Smooth muscle cell (in vitro differentiated cells): ENCODE measurements around the gene MAST1. TPM values are rescaled to one million over a fixed set of nuclear protein-coding genes. Genes with fewer than 3 reads are reported as not detected.

Source experiments
- DNase-seq: peaks from one replicate; lab custom pipeline; 2025; ENCODE audit not compliant: unreplicated experiment; lab: John Stamatoyannopoulos, UW
- H2AFZ ChIP-seq: fragments of 200-600 bp; sonication (generic); 2 replicates; pipeline ENCODE4 v1.6.0; 2016; ENCODE audit warnings: antibody characterized with exemption, low read depth, mild to moderate bottlenecking
- H3F3A ChIP-seq: fragments of 200-600 bp; sonication (generic); 2 replicates; pipeline ENCODE4 v1.6.0; 2017; ENCODE audit warnings: antibody characterized with exemption, low read depth
- H3K27ac ChIP-seq: fragments of 200-600 bp; sonication (generic); 2 replicates; pipeline ENCODE4 v1.5.1; 2016; ENCODE audit warnings: low read depth, mild to moderate bottlenecking
- H3K27me3 ChIP-seq: fragments of 200-600 bp; sonication (generic); 2 replicates; pipeline ENCODE4 v1.6.1; 2016; ENCODE audit warnings: low read depth, mild to moderate bottlenecking
- H3K36me3 ChIP-seq: fragments of 200-600 bp; sonication (generic); 2 replicates; pipeline ENCODE4 v1.5.1; 2016; ENCODE audit warnings: low read depth
- H3K4me1 ChIP-seq: fragments of 200-600 bp; sonication (generic); 2 replicates; pipeline ENCODE4 v1.5.1; 2016; ENCODE audit warnings: low read depth
- H3K4me2 ChIP-seq: fragments of 200-600 bp; sonication (generic); 2 replicates; pipeline ENCODE4 v1.6.0; 2016; ENCODE audit warnings: mild to moderate bottlenecking
- H3K4me3 ChIP-seq: fragments of 200-600 bp; sonication (generic); 2 replicates; pipeline ENCODE4 v1.5.1; 2016; ENCODE audit warnings: mild to moderate bottlenecking
- H3K79me2 ChIP-seq: fragments of 200-600 bp; sonication (generic); 2 replicates; pipeline ENCODE4 v1.6.0; 2016; ENCODE audit warnings: low read depth, mild to moderate bottlenecking
- H3K9ac ChIP-seq: fragments of 200-600 bp; sonication (generic); 2 replicates; pipeline ENCODE4 v1.6.0; 2016; ENCODE audit warnings: low read depth
- H3K9me3 ChIP-seq: fragments of 200-600 bp; sonication (generic); replicated peaks from 2 replicates; pipeline ENCODE4 v1.5.1; 2016; ENCODE audit warnings: low read depth
- H4K20me1 ChIP-seq: fragments of 200-600 bp; sonication (generic); 2 replicates; pipeline ENCODE4 v1.6.0; 2016; ENCODE audit warnings: low read depth
- CTCF ChIP-seq: fragments of 200-600 bp; sonication (generic); IDR thresholded peaks from 2 replicates; pipeline ENCODE4 v1.5.1; 2017; ENCODE audit warnings: borderline replicate concordance, mild to moderate bottlenecking, antibody characterized with exemption; ENCODE audit not compliant: insufficient read depth, poor library complexity, severe bottlenecking
- WGBS: methylation state at CpG from one replicate; pipeline ENCODE4 v1.1.7; 2016; ENCODE audit warnings: low lambda C conversion rate; 5-methylcytosine and 5-hydroxymethylcytosine counted together
- polyA plus RNA-seq: library from polyadenylated mRNA; unstranded; fragments of >200 nt; fragmentation: Nextera tagmentation; extraction: Ambion mirVana; gene quantifications from 2 replicates; pipeline ENCODE4 v1.2.1, GENCODE V29; 2016
- total RNA-seq: library from RNA; depleted of rRNA; stranded (reverse); fragments of >200 nt; gene quantifications from 2 replicates; pipeline ENCODE4 v1.2.3, GENCODE V29; 2014

MAST1 gene
- total and polyA plus RNA-seq, 2 experiments from 2014 or later = 2.7 to 3.2 TPM

- H3K4me3 ChIP-seq = peak overlapping the region; percentile 38
- peak overlapping the region; percentile 79 for H3K4me2 ChIP-seq
- 32% methylated on average over 38 of the region's 43 CpGs for WGBS
Measured at GRCh38 chr19:12840091-12841079, 2.1 kb downstream of the MAST1 start.

GRCh38 chr19:12841094-12841493 lies 2.8 kb downstream of the MAST1 start:
- TF ChIP-seq CTCF = no peak
- Histone ChIP-seq H3K27me3 (peaks cover 40% of the 10 kb centered on the region), H3K9ac (no peak overlapping the region), H3K36me3 (no peaks in the 10 kb centered on the region), H2AFZ (peak overlapping the region; percentile 16), H3K9me3 (no peaks in the 10 kb centered on the region), H3F3A (peaks cover 13% of the 10 kb centered on the region), H4K20me1 (no peaks in the 10 kb centered on the region), H3K27ac (no peak overlapping the region), H3K4me3 (peak overlapping the region; percentile 38), H3K4me1 (peaks cover 8% of the 10 kb centered on the region), H3K79me2 (no peaks in the 10 kb centered on the region), H3K4me2 (peak overlapping the region; percentile 79)
- no peak for DNase-seq
- 2% methylated on average over 29 of the region's 29 CpGs for WGBS

More at GRCh38 chr19:12840091-12841079, 2.1 kb downstream of the MAST1 start:
- Histone ChIP-seq H3K79me2 (no peaks in the 10 kb centered on the region), H3K27me3 (peaks cover 47% of the 10 kb centered on the region), H3K36me3 (no peaks in the 10 kb centered on the region), H3K9me3 (no peaks in the 10 kb centered on the region), H3K9ac (no peak overlapping the region), H3K27ac (no peak overlapping the region), H3K4me1 (peaks cover 8% of the 10 kb centered on the region), H3F3A (peaks cover 13% of the 10 kb centered on the region), H2AFZ (peak overlapping the region; percentile 16), H4K20me1 (no peaks in the 10 kb centered on the region)
- TF ChIP-seq CTCF = no peak
- no peak for DNase-seq

- H3K79me2 ChIP-seq = no peaks in the 10 kb centered on the region
- H3K9me3 ChIP-seq = no peaks in the 10 kb centered on the region
- no peak overlapping the region for H3K4me3 ChIP-seq
- H4K20me1 ChIP-seq = no peaks in the 10 kb centered on the region
- H3F3A ChIP-seq = peaks cover 13% of the 10 kb centered on the region
- no peak for DNase-seq
- no peak overlapping the region for H3K4me2 ChIP-seq
- H2AFZ ChIP-seq = no peak overlapping the region
- no peak for TF ChIP-seq CTCF
- no peak overlapping the region for H3K9ac ChIP-seq
- 97% methylated on average over 18 of the region's 18 CpGs for WGBS
- H3K27ac ChIP-seq = no peak overlapping the region
- peaks cover 8% of the 10 kb centered on the region for H3K4me1 ChIP-seq
- peaks cover 34% of the 10 kb centered on the region for H3K27me3 ChIP-seq
- no peaks in the 10 kb centered on the region for H3K36me3 ChIP-seq
Measured at GRCh38 chr19:12842511-12842910, 4.2 kb downstream of the MAST1 start.
